IMR-90 (cell line): Measurements from ENCODE around the gene CDH15. TPM values are rescaled to one million over a fixed set of nuclear protein-coding genes. Genes with fewer than 3 reads are reported as not detected.

Source experiments
- ATAC-seq: fragments of 200-7000 bp; cut with Tn5 transposase; 2 replicates; pipeline ENCODE4 v1.9.1; 2020; ENCODE audit warnings: low read depth, mild to moderate bottlenecking, moderate library complexity
- BruUV-seq: library from RNA; stranded (reverse); fragments of 400-500 nt; replicated peaks from 2 replicates; lab custom pipeline; 2021; lab: Mats Ljungman, UMichigan
- CTCF ChIA-PET: fragments of 300-600 bp; formaldehyde crosslinking; extraction: SDS; loops from one replicate; lab custom pipeline; 2021; ENCODE audit warnings: antibody characterized with exemption; lab: Yijun Ruan, JAX
- POLR2A ChIA-PET: fragments of 300-600 bp; sonication (Branson Sonifier 250); formaldehyde crosslinking; loops from one replicate; lab custom pipeline; 2022; ENCODE audit warnings: antibody characterized with exemption; ENCODE audit not compliant: unreplicated experiment; lab: Charles Lee
- DNase-seq: peaks from one replicate; pipeline ENCODE4 v3.0.0; 2013
- H2AFZ ChIP-seq: replicated peaks from 2 replicates; pipeline ENCODE3; 2013; ENCODE audit warnings: low read length, mild to moderate bottlenecking; ENCODE audit not compliant: poor library complexity
- H2AK5ac ChIP-seq: 2 replicates; pipeline ENCODE4 v1.6.1; 2013; ENCODE audit warnings: low read depth, low read length, inconsistent platforms
- H2AK9ac ChIP-seq: replicated peaks from 2 replicates; pipeline ENCODE3; 2013; ENCODE audit warnings: mild to moderate bottlenecking, low read depth, low read length, moderate library complexity; ENCODE audit not compliant: poor library complexity
- H2BK120ac ChIP-seq: 2 replicates; pipeline ENCODE4 v1.6.1; 2013; ENCODE audit warnings: low read depth, low read length, inconsistent platforms
- H2BK15ac ChIP-seq: 3 replicates; pipeline ENCODE4 v1.6.1; 2013; ENCODE audit warnings: low read depth, low read length, inconsistent platforms
- H2BK20ac ChIP-seq: 2 replicates; pipeline ENCODE4 v1.6.1; 2013; ENCODE audit warnings: low read depth, mild to moderate bottlenecking, inconsistent platforms, low read length, moderate library complexity
- H2BK5ac ChIP-seq: 2 replicates; pipeline ENCODE4 v1.6.1; 2013; ENCODE audit warnings: mild to moderate bottlenecking, low read depth, low read length, inconsistent platforms; ENCODE audit not compliant: poor library complexity, severe bottlenecking
- H3K14ac ChIP-seq: replicated peaks from 2 replicates; pipeline ENCODE4 v1.6.1; 2013; ENCODE audit warnings: low read depth, low read length, inconsistent platforms
- H3K18ac ChIP-seq: 2 replicates; pipeline ENCODE4 v1.6.1; 2013; ENCODE audit warnings: low read depth, low read length, control low read depth
- H3K23ac ChIP-seq: 2 replicates; pipeline ENCODE4 v1.6.1; 2013; ENCODE audit warnings: low read depth, low read length, inconsistent platforms
- H3K27ac ChIP-seq: 2 replicates; pipeline ENCODE4 v1.5.1; 2013; ENCODE audit warnings: mild to moderate bottlenecking, control low read depth, low read length; ENCODE audit not compliant: insufficient read depth
- H3K27me3 ChIP-seq: 2 replicates; pipeline ENCODE4 v1.6.1; 2013; ENCODE audit warnings: low read length; ENCODE audit not compliant: control insufficient read depth, insufficient read depth
- H3K36me3 ChIP-seq: 2 replicates; pipeline ENCODE4 v1.6.1; 2013; ENCODE audit warnings: low read length, mixed read lengths; ENCODE audit not compliant: control insufficient read depth, insufficient read depth
- H3K4ac ChIP-seq: 2 replicates; pipeline ENCODE4 v1.6.1; 2013; ENCODE audit warnings: low read depth, low read length, inconsistent platforms
- H3K4me1 ChIP-seq: 2 replicates; pipeline ENCODE4 v1.6.1; 2013; ENCODE audit warnings: low read length, mixed read lengths; ENCODE audit not compliant: control insufficient read depth, insufficient read depth
- H3K4me2 ChIP-seq: 2 replicates; pipeline ENCODE4 v1.6.1; 2013; ENCODE audit warnings: low read depth, mild to moderate bottlenecking, control low read depth, low read length, moderate library complexity
- H3K4me3 ChIP-seq: 2 replicates; pipeline ENCODE4 v1.5.1; 2013; ENCODE audit warnings: low read depth, mild to moderate bottlenecking, control low read depth, low read length, moderate library complexity; ENCODE audit not compliant: insufficient read depth
- H3K56ac ChIP-seq: 2 replicates; pipeline ENCODE4 v1.6.1; 2013; ENCODE audit warnings: low read length, inconsistent platforms; ENCODE audit not compliant: insufficient read depth; ENCODE audit errors: extremely low read depth
- H3K79me1 ChIP-seq, 2 experiments: 2 replicates each; pipeline ENCODE4 v1.6.1; 2013; ENCODE audit warnings: low read length in 2 of 2, inconsistent platforms in 1 of 2, low read depth in 1 of 2
- H3K9ac ChIP-seq: 2 replicates; pipeline ENCODE4 v1.6.1; 2013; ENCODE audit warnings: low read depth, low read length, control low read depth
- H3K9me1 ChIP-seq: 2 replicates; pipeline ENCODE4 v1.6.1; 2013; ENCODE audit warnings: low read length, inconsistent platforms; ENCODE audit not compliant: insufficient read depth
- H3K9me3 ChIP-seq: 2 replicates; pipeline ENCODE4 v1.6.1; 2013; ENCODE audit warnings: low read length; ENCODE audit not compliant: control insufficient read depth, insufficient read depth
- H4K20me1 ChIP-seq: 2 replicates; pipeline ENCODE4 v1.6.1; 2013; ENCODE audit warnings: low read length, inconsistent platforms; ENCODE audit not compliant: insufficient read depth
- H4K5ac ChIP-seq: 2 replicates; pipeline ENCODE4 v1.6.1; 2013; ENCODE audit warnings: mild to moderate bottlenecking, low read depth, low read length, control low read depth
- H4K8ac ChIP-seq, 2 experiments: 2 replicates each; pipeline ENCODE4 v1.6.1; 2013; ENCODE audit warnings: low read depth in 2 of 2, low read length in 2 of 2, control low read depth in 1 of 2, inconsistent platforms in 1 of 2
- H4K91ac ChIP-seq: 2 replicates; pipeline ENCODE4 v1.6.1; 2013; ENCODE audit warnings: low read depth, low read length, inconsistent platforms; ENCODE audit not compliant: insufficient read depth
- CHD1 ChIP-seq: IDR thresholded peaks from 2 replicates; pipeline ENCODE4 v1.6.1; 2012; ENCODE audit warnings: low read depth, low read length, improper control_type of control experiment
- ELK1 ChIP-seq: fragments of 150-350 bp; IDR thresholded peaks from 2 replicates; pipeline ENCODE4 v1.6.1; 2016; ENCODE audit warnings: low read depth, mild to moderate bottlenecking, low read length, moderate library complexity, borderline replicate concordance
- FOS ChIP-seq: fragments of 150-350 bp; IDR thresholded peaks from 2 replicates; pipeline ENCODE4 v1.6.1; 2016; ENCODE audit warnings: low read depth, low read length
- MAFK ChIP-seq: IDR thresholded peaks from 2 replicates; pipeline ENCODE4 v1.6.1; 2012; ENCODE audit warnings: low read depth, low read length, improper control_type of control experiment
- POLR2A ChIP-seq: IDR thresholded peaks from 2 replicates; pipeline ENCODE4 v1.6.1; 2012; ENCODE audit warnings: mild to moderate bottlenecking, low read depth, low read length
- RAD21 ChIP-seq: IDR thresholded peaks from 2 replicates; pipeline ENCODE4 v1.6.1; 2012; ENCODE audit warnings: low read length, improper control_type of control experiment
- RFX5 ChIP-seq: IDR thresholded peaks from 2 replicates; pipeline ENCODE4 v1.8.0; 2012; ENCODE audit warnings: low read depth, mild to moderate bottlenecking, low read length, moderate library complexity
- SMC3 ChIP-seq: fragments of 150-350 bp; IDR thresholded peaks from 2 replicates; pipeline ENCODE4 v1.6.1; 2016; ENCODE audit warnings: low read depth, mild to moderate bottlenecking, antibody characterized with exemption, low read length, moderate library complexity
- WGBS, 2 experiments: methylation state at CpG; one replicate each; pipeline versions ENCODE4 v1.1.5 to v1.1.7; 2013; ENCODE audit warnings: missing lambda C conversion rate in 2 of 2; ENCODE audit not compliant: insufficient read length in 1 of 2; ENCODE audit errors: extremely low coverage in 2 of 2; 5-methylcytosine and 5-hydroxymethylcytosine counted together
- dilution Hi-C: fragments of 300-500 bp; cut with HindIII; formaldehyde crosslinking; loops from one replicate; pipeline ENCODE4 v1.14.3; 2018; ENCODE audit warnings: low sequenced_read_pairs; ENCODE audit not compliant: unreplicated experiment
- in situ Hi-C: fragments of 300-500 bp; cut with MboI; formaldehyde crosslinking; loops from 3 replicates; pipeline ENCODE4 v1.14.3; 2019; ENCODE audit warnings: low sequenced_read_pairs, inconsistent platforms, mixed read lengths
- intact Hi-C: fragments of 100-400 bp; cut with micrococcal nuclease; formaldehyde crosslinking; loops from 2 replicates; pipeline ENCODE4 v1.10.0; 2022
- polyA plus RNA-seq, 3 experiments: library from polyadenylated mRNA; depleted of rRNA; stranded (reverse); fragments of >200 nt; gene quantifications; 2 replicates each; pipeline ENCODE4 v1.2.3, GENCODE V29; 2012; ENCODE audit warnings: low replicate concordance in 1 of 3
- total RNA-seq: library from RNA; depleted of rRNA; stranded (reverse); fragments of >200 nt; gene quantifications from 2 replicates; pipeline ENCODE4 v1.2.3, GENCODE V29; 2012

CDH15 gene
- total and polyA plus RNA-seq, 2 of the 4 experiments (the other 2 are of a cell fraction): 0.18 to 0.62 TPM

- in situ Hi-C loops (no loop called here), dilution Hi-C loops (no loop called here), intact Hi-C loops (no loop called here)
- H2BK120ac ChIP-seq: no peak overlapping the region
- no peak overlapping the region for H4K5ac ChIP-seq
- no peak overlapping the region for H2BK5ac ChIP-seq
- no peaks in the 10 kb centered on the region for H3K9me1 ChIP-seq
- no peak overlapping the region for H3K56ac ChIP-seq
- BruUV-seq: no TSS peak
- CTCF ChIA-PET: no interaction called here
- H3K36me3 ChIP-seq: peaks cover 35% of the 10 kb centered on the region
- H3K9ac ChIP-seq: no peak overlapping the region
- DNase-seq: no peak
- H3K27me3 ChIP-seq: no peaks in the 10 kb centered on the region
- H3K18ac ChIP-seq: no peak overlapping the region
- 96% methylated on average over 17 of the region's 31 CpGs; no CpG with 5 or more reads in 1 of the 2 experiments for WGBS, 2 experiments
- H2AK9ac ChIP-seq: no peak overlapping the region
- H3K27ac ChIP-seq: no peak overlapping the region
- no peaks in the 10 kb centered on the region for H4K20me1 ChIP-seq
- no peak overlapping the region for H3K23ac ChIP-seq
- H2AK5ac ChIP-seq: no peak overlapping the region
- no peak for ATAC-seq
- H3K4ac ChIP-seq: no peak overlapping the region
- no peaks in the 10 kb centered on the region for H3K4me1 ChIP-seq
- TF ChIP-seq FOS (no peak), CHD1 (no peak), POLR2A (no peak), MAFK (no peak), RAD21 (no peak), ELK1 (no peak), RFX5 (no peak), SMC3 (no peak)
- POLR2A ChIA-PET: no interaction called here
- no peak overlapping the region for H3K4me3 ChIP-seq
- H4K8ac ChIP-seq: no peak overlapping the region
- H3K4me2 ChIP-seq: no peak overlapping the region
- H3K9me3 ChIP-seq: no peaks in the 10 kb centered on the region
- H2BK15ac ChIP-seq: no peak overlapping the region
- no peak overlapping the region for H3K14ac ChIP-seq
- no peak overlapping the region for H4K91ac ChIP-seq
- H2BK20ac ChIP-seq: no peak overlapping the region
- H3K79me1 ChIP-seq: 0 out of 4 replicates have a peak, but pooled peaks cover 0 to 2% of the 10 kb centered on the region in 2 experiments
- H2AFZ ChIP-seq: no peak overlapping the region
Observed at GRCh38 chr16:89140981-89141883, 30.3 kb upstream of the CDH15 start.
